DOHH2 (cell line): ENCODE data around the gene GGA1.
A peak's percentile ranks its signal among the peaks of the same experiment; 100 is the strongest.

ENCODE experiments used
- EZH2phosphoT487 ChIP-seq: fragments of 200-600 bp; sonication (generic); IDR thresholded peaks from 2 replicates; pipeline ENCODE4 v1.6.1; 2017; ENCODE audit warnings: borderline replicate concordance, mild to moderate bottlenecking, antibody characterized with exemption, low read length, moderate library complexity, mixed read lengths
- TF ChIP-seq, protein P1 (sequence below): fragments of 200-600 bp; sonication (generic); IDR thresholded peaks from one replicate; pipeline ENCODE4 v1.5.1; 2014; ENCODE audit warnings: antibody characterized with exemption, mild to moderate bottlenecking, low read depth, low read length; ENCODE audit not compliant: poor library complexity, severe bottlenecking

DNA sequence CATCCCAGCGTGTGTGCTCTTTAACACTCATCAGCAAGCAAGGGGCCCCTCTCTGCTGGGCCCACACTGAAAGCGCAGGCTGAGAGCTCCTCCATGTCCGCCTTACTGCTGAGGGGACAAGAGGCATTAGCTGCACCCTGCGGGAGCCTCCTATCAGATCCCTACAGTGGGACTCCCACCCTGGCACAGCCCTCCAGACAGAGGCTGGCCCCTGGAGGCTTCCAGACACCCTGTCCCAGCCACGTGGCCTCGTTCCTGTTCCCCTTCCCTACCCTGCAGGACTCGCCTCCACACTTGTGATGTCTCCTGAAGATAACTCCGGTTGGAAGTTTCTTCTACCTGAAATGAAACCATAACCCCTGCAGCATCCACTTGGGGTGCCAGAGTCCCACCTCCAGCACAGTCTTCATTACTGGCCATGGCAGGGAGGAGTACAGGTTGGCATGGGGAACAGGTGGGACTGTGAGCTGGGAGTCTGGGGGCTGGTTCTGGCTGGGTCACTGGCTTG lies 25.8 kb downstream of the GGA1 start:
- TF ChIP-seq, protein P1, sequence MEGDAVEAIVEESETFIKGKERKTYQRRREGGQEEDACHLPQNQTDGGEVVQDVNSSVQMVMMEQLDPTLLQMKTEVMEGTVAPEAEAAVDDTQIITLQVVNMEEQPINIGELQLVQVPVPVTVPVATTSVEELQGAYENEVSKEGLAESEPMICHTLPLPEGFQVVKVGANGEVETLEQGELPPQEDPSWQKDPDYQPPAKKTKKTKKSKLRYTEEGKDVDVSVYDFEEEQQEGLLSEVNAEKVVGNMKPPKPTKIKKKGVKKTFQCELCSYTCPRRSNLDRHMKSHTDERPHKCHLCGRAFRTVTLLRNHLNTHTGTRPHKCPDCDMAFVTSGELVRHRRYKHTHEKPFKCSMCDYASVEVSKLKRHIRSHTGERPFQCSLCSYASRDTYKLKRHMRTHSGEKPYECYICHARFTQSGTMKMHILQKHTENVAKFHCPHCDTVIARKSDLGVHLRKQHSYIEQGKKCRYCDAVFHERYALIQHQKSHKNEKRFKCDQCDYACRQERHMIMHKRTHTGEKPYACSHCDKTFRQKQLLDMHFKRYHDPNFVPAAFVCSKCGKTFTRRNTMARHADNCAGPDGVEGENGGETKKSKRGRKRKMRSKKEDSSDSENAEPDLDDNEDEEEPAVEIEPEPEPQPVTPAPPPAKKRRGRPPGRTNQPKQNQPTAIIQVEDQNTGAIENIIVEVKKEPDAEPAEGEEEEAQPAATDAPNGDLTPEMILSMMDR: peak; percentile 36
- no peak for TF ChIP-seq EZH2phosphoT487
